Nephron progenitor cell (in vitro differentiated cells): ENCODE results near the gene APOC1.
"Not testable (repeated sequence)": the region's sequence is repeated elsewhere in the genome, so short reads cannot be mapped to it uniquely, and the experiment has no call there.

Source experiments
- DNase-seq: peaks from one replicate; pipeline ENCODE4 v3.0.0; 2021
- H3K27ac Mint-ChIP-seq: 2 replicates; pipeline ENCODE4 v1.8.0; 2021; ENCODE audit warnings: mild to moderate bottlenecking, moderate library complexity, mixed read lengths
- H3K27me3 Mint-ChIP-seq: 2 replicates; pipeline ENCODE4 v1.8.0; 2021; ENCODE audit warnings: mild to moderate bottlenecking, low read depth, mixed read lengths; ENCODE audit not compliant: poor library complexity
- H3K36me3 Mint-ChIP-seq: 2 replicates; pipeline ENCODE4 v1.8.0; 2021; ENCODE audit warnings: low read depth, mixed read lengths
- H3K4me1 Mint-ChIP-seq: 2 replicates; pipeline ENCODE4 v1.8.0; 2021; ENCODE audit warnings: mixed read lengths
- H3K4me3 Mint-ChIP-seq: 2 replicates; pipeline ENCODE4 v1.8.0; 2021; ENCODE audit warnings: mild to moderate bottlenecking, moderate library complexity, mixed read lengths
- H3K9me3 Mint-ChIP-seq: 2 replicates; pipeline ENCODE4 v1.8.0; 2021; ENCODE audit warnings: mild to moderate bottlenecking, moderate library complexity, mixed read lengths
- CTCF ChIP-seq: fragments of 200-600 bp; sonication (generic); IDR thresholded peaks from 2 replicates; pipeline ENCODE4 v1.5.0; 2021; ENCODE audit warnings: antibody characterized with exemption

APOC1 gene

GRCh38 chr19:44924243-44924725 is 9.9 kb downstream of the APOC1 start:
- Mint-ChIP-seq H3K4me3 (no peak overlapping the region), H3K9me3 (no peaks in the 10 kb centered on the region), H3K36me3 (no peaks in the 10 kb centered on the region), H3K27me3 (peaks cover 7% of the 10 kb centered on the region), H3K4me1 (peaks cover 22% of the 10 kb centered on the region), H3K27ac (no peak overlapping the region)
- no peak for TF ChIP-seq CTCF
- DNase-seq = no peak

- Mint-ChIP-seq H3K27ac (no peak overlapping the region), H3K4me3 (no peak overlapping the region)
Observed at GRCh38 chr19:44925114-44925891, 10.9 kb downstream of the APOC1 start.

GRCh38 chr19:44926245-44927077 is 12.1 kb downstream of the APOC1 start:
- H3K4me1 Mint-ChIP-seq = peaks cover 27% of the 10 kb centered on the region
- H3K36me3 Mint-ChIP-seq, DNase-seq, H3K27ac Mint-ChIP-seq, H3K9me3 Mint-ChIP-seq: not testable (repeated sequence)
- H3K27me3 Mint-ChIP-seq = peaks cover 12% of the 10 kb centered on the region
- peak overlapping the region; percentile 59 for H3K4me3 Mint-ChIP-seq

More at GRCh38 chr19:44925114-44925891, 10.9 kb downstream of the APOC1 start:
- H3K36me3 Mint-ChIP-seq = no peaks in the 10 kb centered on the region
- peaks cover 12% of the 10 kb centered on the region for H3K27me3 Mint-ChIP-seq
- H3K9me3 Mint-ChIP-seq = no peaks in the 10 kb centered on the region
- peaks cover 27% of the 10 kb centered on the region for H3K4me1 Mint-ChIP-seq
- no peak for TF ChIP-seq CTCF
- no peak for DNase-seq

- Mint-ChIP-seq H3K27ac (no peak overlapping the region), H3K36me3 (no peaks in the 10 kb centered on the region), H3K4me1 (peaks cover 27% of the 10 kb centered on the region), H3K9me3 (no peaks in the 10 kb centered on the region), H3K27me3 (peaks cover 12% of the 10 kb centered on the region), H3K4me3 (no peak overlapping the region)
- no peak for DNase-seq
- no peak for TF ChIP-seq CTCF
Observed at GRCh38 chr19:44927746-44928145, 13.3 kb downstream of the APOC1 start.

GRCh38 chr19:44930088-44930487 is 15.7 kb downstream of the APOC1 start:
- no peak for TF ChIP-seq CTCF
- H3K9me3 Mint-ChIP-seq = no peaks in the 10 kb centered on the region
- DNase-seq = no peak
- H3K4me3 Mint-ChIP-seq = no peak overlapping the region
- no peaks in the 10 kb centered on the region for H3K36me3 Mint-ChIP-seq
- H3K27ac Mint-ChIP-seq = no peak overlapping the region
- H3K27me3 Mint-ChIP-seq = peaks cover 10% of the 10 kb centered on the region
- H3K4me1 Mint-ChIP-seq = peaks cover 26% of the 10 kb centered on the region

GRCh38 chr19:44931541-44931940 is 17.1 kb downstream of the APOC1 start:
- H3K4me3 Mint-ChIP-seq = no peak overlapping the region
- peaks cover 19% of the 10 kb centered on the region for H3K4me1 Mint-ChIP-seq
- TF ChIP-seq CTCF = no peak
- no peak overlapping the region for H3K27ac Mint-ChIP-seq
- no peak for DNase-seq
- no peaks in the 10 kb centered on the region for H3K36me3 Mint-ChIP-seq
- H3K9me3 Mint-ChIP-seq = no peaks in the 10 kb centered on the region
- H3K27me3 Mint-ChIP-seq = peaks cover 8% of the 10 kb centered on the region
